Naive thymus-derived CD4-positive, alpha-beta T cell (primary cell): Measurements from ENCODE around the gene CANX. TPM values are rescaled to one million over a fixed set of nuclear protein-coding genes. Genes with fewer than 3 reads are reported as not detected.

Experiments used
- ATAC-seq: fragments of 150-1000 bp; cut with Tn5 transposase; 2 replicates; pipeline ENCODE4 v1.10.0; 2021; ENCODE audit warnings: mild to moderate bottlenecking, moderate library complexity
- CTCF ChIA-PET: fragments of 350-600 bp; sonication (Branson Sonifier 250); formaldehyde crosslinking; loops from one replicate; lab custom pipeline; 2021; ENCODE audit warnings: antibody characterized with exemption; lab: Charles Lee
- POLR2A ChIA-PET: fragments of 350-600 bp; sonication (Branson Sonifier 250); formaldehyde crosslinking; loops from one replicate; lab custom pipeline; 2021; ENCODE audit warnings: antibody characterized with exemption, inconsistent platforms; lab: Charles Lee
- DNase-seq, 9 donors: peaks; one replicate each; pipeline versions ENCODE4 v3.0.0 to v3.0.0-alpha.2; 2020 to 2022; ENCODE audit warnings: mixed read lengths in 1 of 9
- H3K27ac ChIP-seq: one replicate; pipeline ENCODE4 v1.7.0; 2013; ENCODE audit warnings: mild to moderate bottlenecking, low read depth, low read length, moderate library complexity
- H3K27me3 ChIP-seq, 2 donors: one replicate each; pipeline ENCODE4 v1.7.0; 2013; ENCODE audit warnings: low read length in 2 of 2, mild to moderate bottlenecking in 2 of 2, moderate library complexity in 2 of 2; ENCODE audit not compliant: control insufficient read depth in 2 of 2, insufficient read depth in 2 of 2
- H3K36me3 ChIP-seq, 3 experiments: 1 replicate in 2 of 3; 2 replicates in 1 of 3; pipeline ENCODE4 v1.7.0; 2013; ENCODE audit warnings: low read length in 3 of 3, mild to moderate bottlenecking in 3 of 3, moderate library complexity in 1 of 3; ENCODE audit not compliant: insufficient read depth in 3 of 3, control insufficient read depth in 2 of 3
- H3K4me1 ChIP-seq, 2 donors: one replicate each; pipeline ENCODE4 v1.7.0; 2013; ENCODE audit warnings: low read length in 2 of 2, mild to moderate bottlenecking in 2 of 2, moderate library complexity in 1 of 2; ENCODE audit not compliant: control insufficient read depth in 2 of 2, insufficient read depth in 2 of 2
- H3K4me3 ChIP-seq: 2 replicates; pipeline ENCODE4 v1.7.0; 2013; ENCODE audit warnings: mild to moderate bottlenecking, low read length
- H3K9me3 ChIP-seq, 3 experiments: 1 replicate in 2 of 3; 2 replicates in 1 of 3; pipeline ENCODE4 v1.7.0; 2013; ENCODE audit warnings: low read length in 3 of 3; ENCODE audit not compliant: control insufficient read depth in 2 of 3
- H3K27ac Mint-ChIP-seq, 9 donors: one replicate each; pipeline ENCODE4 v1.8.0; 2020 to 2022; ENCODE audit warnings: mixed read lengths in 9 of 9, mild to moderate bottlenecking in 8 of 9, moderate library complexity in 5 of 9, inconsistent platforms in 2 of 9
- H3K27me3 Mint-ChIP-seq, 5 donors: one replicate each; pipeline ENCODE4 v1.8.0; 2021 to 2022; ENCODE audit warnings: mixed read lengths in 5 of 5, mild to moderate bottlenecking in 1 of 5
- H3K36me3 Mint-ChIP-seq, 5 donors: one replicate each; pipeline ENCODE4 v1.8.0; 2020 to 2022; ENCODE audit warnings: mixed read lengths in 5 of 5, mild to moderate bottlenecking in 3 of 5, inconsistent platforms in 1 of 5
- H3K4me1 Mint-ChIP-seq, 7 donors: one replicate each; pipeline ENCODE4 v1.8.0; 2020 to 2022; ENCODE audit warnings: mixed read lengths in 7 of 7, mild to moderate bottlenecking in 3 of 7, inconsistent platforms in 1 of 7
- H3K4me3 Mint-ChIP-seq, 10 donors: one replicate each; pipeline ENCODE4 v1.8.0; 2020 to 2022; ENCODE audit warnings: mild to moderate bottlenecking in 10 of 10, mixed read lengths in 10 of 10, moderate library complexity in 6 of 10, inconsistent platforms in 2 of 10
- H3K9me3 Mint-ChIP-seq, 11 donors: one replicate each; pipeline ENCODE4 v1.8.0; 2020 to 2022; ENCODE audit warnings: mixed read lengths in 11 of 11, mild to moderate bottlenecking in 4 of 11, inconsistent platforms in 1 of 11, moderate library complexity in 1 of 11
- intact Hi-C, 2 donors: fragments of 100-400 bp; cut with micrococcal nuclease; formaldehyde crosslinking; loops; one replicate each; pipeline ENCODE4 v1.15.1; 2023
- polyA plus RNA-seq, 2 donors: library from polyadenylated mRNA; unstranded; fragments of 300-500 nt; fragmentation: Illumina TruSeq; gene quantifications; one replicate each; pipeline ENCODE4 v1.2.3, GENCODE V29; 2021
- total RNA-seq, 6 experiments: library from RNA in 5 of 6; stranded (reverse) in 5 of 6; gene quantifications; 1 replicate in 5 of 6; 2 replicates in 1 of 6; pipeline ENCODE4 v1.2.3 and lab custom pipeline; 2021 to 2026

CANX gene
- total and polyA plus RNA-seq, 7 experiments from 2014 or later: 175 to 499 (median 253) TPM

- intact Hi-C loops: no loop called here
- POLR2A ChIA-PET: interaction anchor here (1.5 kb wide), 1 partner anchor 130 kb away, joined by 6 read pairs; the partner anchor contains the start of gene HNRNPH1
- peak overlapping the region in 8 of 10 donors; percentile 9 to 58 (median 40) for H3K4me3 Mint-ChIP-seq
Observed at GRCh38 chr5:179753971-179754370, 55.2 kb downstream of the CANX start.

GRCh38 chr5:179755022-179755421, 56.3 kb downstream of the CANX start:
- no peaks in the 10 kb centered on the region for H3K27me3 ChIP-seq
- ATAC-seq (peak; percentile 26), DNase-seq (peak in 2 of 9 donors; percentile 14 to 16)
- H3K4me1 ChIP-seq: peaks cover 2 to 19% of the 10 kb centered on the region in 2 donors
- Mint-ChIP-seq H3K4me3 (peak overlapping the region in 9 of 10 donors; percentile 16 to 58 (median 26)), H3K9me3 (peaks cover 0 to 1% (median 0%) of the 10 kb centered on the region in 11 donors), H3K27me3 (no peaks in the 10 kb centered on the region), H3K36me3 (peaks cover 0 to 12% (median 4%) of the 10 kb centered on the region in 5 donors), H3K4me1 (peaks cover 43 to 63% (median 52%) of the 10 kb centered on the region in 7 donors), H3K27ac (peak overlapping the region; percentile 32 to 81 (median 63))
- peaks cover 0 to 7% (median 3%) of the 10 kb centered on the region in 3 experiments for H3K36me3 ChIP-seq
- peak overlapping the region; percentile 26 for H3K27ac ChIP-seq
- ChIA-PET POLR2A (interaction anchor here (1.5 kb wide), 1 partner anchor 131 kb away, joined by 6 read pairs; the partner anchor contains the start of gene HNRNPH1), CTCF (interaction anchor here (0.6 to 1.0 kb wide), 3 partner anchors 8 to 336 kb away, joined by 3 to 4 read pairs (median 4); no protein-coding TSS in a partner anchor)
- H3K4me3 ChIP-seq: no peak overlapping the region
- intact Hi-C loops: no loop called here
- H3K9me3 ChIP-seq: no peaks in the 10 kb centered on the region

More at GRCh38 chr5:179753971-179754370, 55.2 kb downstream of the CANX start:
- DNase-seq: no peak
- Histone ChIP-seq H3K36me3 (peaks cover 0 to 14% (median 3%) of the 10 kb centered on the region in 3 experiments), H3K4me3 (no peak overlapping the region), H3K9me3 (no peaks in the 10 kb centered on the region), H3K27me3 (no peaks in the 10 kb centered on the region), H3K27ac (no peak overlapping the region), H3K4me1 (peaks cover 2 to 19% of the 10 kb centered on the region in 2 donors)
- Mint-ChIP-seq H3K9me3 (peaks cover 0 to 1% (median 0%) of the 10 kb centered on the region in 11 donors), H3K27me3 (no peaks in the 10 kb centered on the region), H3K27ac (peak overlapping the region in 8 of 9 donors; percentile 43 to 81 (median 68)), H3K36me3 (peaks cover 0 to 14% (median 4%) of the 10 kb centered on the region in 5 donors), H3K4me1 (peaks cover 35 to 55% (median 45%) of the 10 kb centered on the region in 7 donors)
- CTCF ChIA-PET: interaction anchor here (0.6 to 0.9 kb wide), 2 partner anchors 9 to 42 kb away, joined by 3 to 4 read pairs; no protein-coding TSS in a partner anchor
- ATAC-seq: no peak

GRCh38 chr5:179758955-179759354, 60.2 kb downstream of the CANX start:
- Histone ChIP-seq H3K27me3 (no peaks in the 10 kb centered on the region), H3K36me3 (peaks cover 0 to 3% (median 0%) of the 10 kb centered on the region in 3 experiments), H3K4me1 (peaks cover 7 to 32% of the 10 kb centered on the region in 2 donors), H3K9me3 (no peaks in the 10 kb centered on the region), H3K4me3 (no peak overlapping the region), H3K27ac (no peak overlapping the region)
- H3K27me3 Mint-ChIP-seq: no peaks in the 10 kb centered on the region
- H3K36me3 Mint-ChIP-seq: peaks cover 0 to 4% (median 0%) of the 10 kb centered on the region in 5 donors
- H3K4me1 Mint-ChIP-seq: peaks cover 53 to 80% (median 68%) of the 10 kb centered on the region in 7 donors
- ChIA-PET CTCF (interaction anchor here (0.7 kb wide), 1 partner anchor 127 kb away, joined by 3 read pairs; no protein-coding TSS in a partner anchor), POLR2A (interaction anchor here (0.5 to 0.6 kb wide), 2 partner anchors 30 to 114 kb away, joined by 3 read pairs; no protein-coding TSS in a partner anchor)
- ATAC-seq (no peak), DNase-seq (no peak)
- H3K9me3 Mint-ChIP-seq: no peaks in the 10 kb centered on the region
- peak overlapping the region in 5 of 9 donors; percentile 28 to 75 (median 36) for H3K27ac Mint-ChIP-seq
- no peak overlapping the region for H3K4me3 Mint-ChIP-seq
- intact Hi-C loops: no loop called here

- Mint-ChIP-seq H3K9me3 (no peaks in the 10 kb centered on the region), H3K4me3 (peak overlapping the region in 6 of 10 donors; percentile 3 to 36 (median 12)), H3K36me3 (peaks cover 0 to 4% (median 0%) of the 10 kb centered on the region in 5 donors), H3K27ac (peak overlapping the region; percentile 19 to 86 (median 75)), H3K4me1 (peaks cover 48 to 74% (median 62%) of the 10 kb centered on the region in 7 donors), H3K27me3 (no peaks in the 10 kb centered on the region)
- Histone ChIP-seq H3K27me3 (no peaks in the 10 kb centered on the region), H3K4me1 (peaks cover 7 to 23% of the 10 kb centered on the region in 2 donors), H3K36me3 (peaks cover 0 to 3% (median 0%) of the 10 kb centered on the region in 3 experiments), H3K27ac (no peak overlapping the region), H3K4me3 (no peak overlapping the region), H3K9me3 (no peaks in the 10 kb centered on the region)
- CTCF ChIA-PET: no interaction called here
- POLR2A ChIA-PET: interaction anchor here (0.6 kb wide), 2 partner anchors 34 to 78 kb away, joined by 3 read pairs; partner anchors contain the start of gene LTC4S
- intact Hi-C loops: no loop called here
- DNase-seq (no peak), ATAC-seq (no peak)
Observed at GRCh38 chr5:179759581-179760551, 61.1 kb downstream of the CANX start.

- peaks cover 0 to 22% (median 13%) of the 10 kb centered on the region in 3 experiments for H3K36me3 ChIP-seq
- H3K36me3 Mint-ChIP-seq: peaks cover 0 to 11% (median 0%) of the 10 kb centered on the region in 5 donors
- CTCF ChIA-PET: interaction anchor here (0.6 to 2.8 kb wide), 13 partner anchors 8 to 152 kb away, joined by 3 to 36 read pairs (median 3); partner anchors contain the start of genes LTC4S and TBC1D9B
- DNase-seq (peak in 8 of 9 donors; percentile 24 to 52 (median 40)), ATAC-seq (peak; percentile 61)
- intact Hi-C loops: loop anchor here (2.0 kb wide), 4 partner anchors 29 to 147 kb away; partner anchors contain the start of genes CANX (in 1 of the 2), MAML1 (in 1 of the 2) and MRNIP (in 1 of the 2)
- H3K4me3 ChIP-seq: no peak overlapping the region
- peaks cover 48 to 69% (median 56%) of the 10 kb centered on the region in 7 donors for H3K4me1 Mint-ChIP-seq
- no peaks in the 10 kb centered on the region for H3K9me3 Mint-ChIP-seq
- peak overlapping the region; percentile 58 to 90 (median 76) for H3K27ac Mint-ChIP-seq
- H3K27me3 ChIP-seq: no peaks in the 10 kb centered on the region
- H3K27ac ChIP-seq: peak overlapping the region; percentile 28
- POLR2A ChIA-PET: interaction anchor here (0.7 to 1.6 kb wide), 7 partner anchors 9 to 60 kb away, joined by 3 to 7 read pairs (median 3); partner anchors contain the start of gene MAML1
- no peaks in the 10 kb centered on the region for H3K9me3 ChIP-seq
- H3K27me3 Mint-ChIP-seq: no peaks in the 10 kb centered on the region
- peaks cover 7 to 13% of the 10 kb centered on the region in 2 donors for H3K4me1 ChIP-seq
- H3K4me3 Mint-ChIP-seq: peak overlapping the region in 9 of 10 donors; percentile 8 to 63 (median 36)
Observed at GRCh38 chr5:179762079-179762780, 63.5 kb downstream of the CANX start.
